GM21737 (cell line): ENCODE results near the gene CSNK2A1.
"Not testable (repeated sequence)": the region's sequence is repeated elsewhere in the genome, so short reads cannot be mapped to it uniquely, and the experiment has no call there.

Experiments used
- ATAC-seq: cut with Tn5 transposase; IDR thresholded peaks from one replicate; pipeline ENCODE4 v1.9.1; 2021; ENCODE audit warnings: mild to moderate bottlenecking, moderate library complexity; ENCODE audit not compliant: unreplicated experiment

CSNK2A1 gene

DNA sequence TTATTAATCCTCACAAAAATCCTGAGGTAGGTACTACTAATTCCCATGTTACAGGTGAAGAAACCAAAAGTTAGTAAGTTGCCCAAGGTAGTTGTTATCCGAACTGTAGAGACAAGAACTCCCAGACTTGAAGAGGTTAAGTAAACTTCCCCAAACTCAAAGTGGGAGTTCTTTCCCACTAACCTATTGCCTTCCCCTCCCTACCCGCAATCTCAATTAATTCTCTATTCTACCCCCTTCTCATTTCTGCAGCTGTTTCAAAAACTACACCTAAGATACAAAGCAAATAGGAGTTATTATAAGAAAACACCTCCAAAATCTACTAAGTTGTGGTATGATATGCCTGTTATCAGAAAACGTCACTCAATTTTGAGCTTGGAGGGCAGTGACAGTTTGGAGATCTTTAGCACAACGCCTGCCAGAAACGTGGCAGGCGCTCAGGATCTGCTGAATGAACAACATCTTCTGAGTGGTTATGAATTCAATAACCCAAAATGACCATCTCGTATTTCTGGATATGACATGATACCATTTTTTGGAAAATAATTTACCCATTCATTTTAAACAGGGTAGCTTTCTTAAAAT is 7.1 kb downstream of the CSNK2A1 start:
- ATAC-seq: no peak

DNA sequence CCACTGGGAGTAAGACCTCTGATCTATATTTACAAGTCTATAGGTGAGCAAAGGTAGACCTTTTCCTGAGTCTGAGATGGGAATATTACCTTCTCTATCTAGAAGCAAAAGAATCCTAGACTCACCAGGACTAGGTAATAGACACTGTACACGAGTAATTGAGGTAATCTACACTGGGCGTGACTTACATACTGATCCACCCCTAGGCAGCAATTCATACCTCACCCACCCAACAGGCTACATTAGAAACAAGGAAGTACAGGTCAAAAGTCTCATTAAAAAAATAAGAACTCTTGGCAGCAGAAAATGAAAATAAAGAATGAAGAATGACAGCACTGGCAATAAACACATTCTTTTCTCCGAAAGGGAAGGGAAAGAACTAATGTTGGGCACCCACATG is 7.6 kb downstream of the CSNK2A1 start:
- ATAC-seq: no peak

DNA sequence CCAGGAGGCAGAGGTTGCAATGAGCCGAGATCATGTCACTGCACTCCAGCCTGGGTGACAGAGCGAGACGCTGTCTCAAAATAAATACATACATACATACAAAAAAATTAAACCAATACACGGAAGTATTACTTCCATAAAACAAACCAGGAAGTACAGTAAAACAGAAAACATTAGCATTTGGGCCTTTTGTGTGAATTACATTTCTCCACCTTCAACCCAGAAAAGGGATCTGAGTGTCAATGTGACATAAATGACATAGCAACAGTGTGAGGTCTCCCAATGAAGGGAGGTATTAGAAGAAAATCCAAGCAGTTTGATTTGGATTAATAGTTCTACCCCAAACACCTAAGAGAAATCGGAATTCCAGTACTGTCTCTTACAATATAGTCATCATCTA is 10.1 kb downstream of the CSNK2A1 start:
- no peak for ATAC-seq

DNA sequence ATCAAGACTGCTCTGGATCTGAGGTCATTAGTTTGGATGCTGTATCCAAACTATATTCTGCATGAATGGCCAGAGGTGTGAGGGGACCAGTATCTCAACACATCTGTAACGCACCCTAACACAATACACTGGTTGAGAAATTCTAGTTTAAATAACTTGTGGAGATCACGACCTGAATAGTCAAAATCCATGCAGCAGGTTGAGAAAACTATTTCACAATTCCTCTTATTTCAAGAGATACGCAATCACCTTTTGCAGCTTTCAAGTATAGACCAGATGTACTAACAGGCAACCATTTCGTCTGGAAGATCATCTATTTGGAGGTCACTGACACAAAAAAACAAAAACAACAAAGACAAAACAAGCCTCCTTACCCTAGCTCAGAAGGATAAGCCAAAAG is 11.1 kb downstream of the CSNK2A1 start:
- ATAC-seq: no peak

DNA sequence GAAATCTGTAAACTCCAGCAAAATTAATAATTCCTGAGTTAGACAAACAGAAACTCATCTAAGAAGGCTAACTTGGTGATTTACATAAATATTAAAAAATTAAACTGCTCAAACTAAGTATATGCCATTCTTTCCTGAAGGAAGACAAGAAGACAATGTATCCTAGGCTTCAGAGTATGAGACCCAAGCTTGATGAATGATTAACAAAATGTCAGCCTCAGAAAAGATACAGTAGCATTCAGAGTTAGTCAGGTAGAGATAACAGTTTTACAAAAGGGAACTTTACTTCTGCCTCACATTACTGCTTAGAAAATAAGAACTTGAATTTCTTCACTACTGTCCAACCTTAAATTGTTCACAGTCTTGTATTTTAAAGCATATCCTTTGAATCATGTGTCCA is 12.0 kb downstream of the CSNK2A1 start:
- ATAC-seq: no peak

DNA sequence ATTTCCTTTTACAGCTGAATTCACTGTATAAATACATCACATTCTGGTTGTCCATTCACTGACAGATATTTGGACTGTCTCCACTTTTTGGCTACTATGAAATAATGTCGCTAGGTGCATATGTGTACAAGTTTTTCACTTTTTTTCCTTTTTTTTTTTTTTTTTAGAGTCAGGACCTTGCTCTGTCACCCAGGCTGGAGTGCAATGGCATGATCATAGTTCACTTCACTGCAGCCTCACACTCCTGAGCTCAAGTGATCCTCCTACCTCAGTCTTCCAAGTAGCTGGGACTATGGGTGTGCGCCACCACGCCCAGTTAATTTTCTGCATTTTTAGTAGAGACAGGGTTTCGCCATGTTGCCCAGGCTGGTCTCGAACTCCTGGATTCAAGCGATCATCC is 13.3 kb downstream of the CSNK2A1 start:
- ATAC-seq: no peak

DNA sequence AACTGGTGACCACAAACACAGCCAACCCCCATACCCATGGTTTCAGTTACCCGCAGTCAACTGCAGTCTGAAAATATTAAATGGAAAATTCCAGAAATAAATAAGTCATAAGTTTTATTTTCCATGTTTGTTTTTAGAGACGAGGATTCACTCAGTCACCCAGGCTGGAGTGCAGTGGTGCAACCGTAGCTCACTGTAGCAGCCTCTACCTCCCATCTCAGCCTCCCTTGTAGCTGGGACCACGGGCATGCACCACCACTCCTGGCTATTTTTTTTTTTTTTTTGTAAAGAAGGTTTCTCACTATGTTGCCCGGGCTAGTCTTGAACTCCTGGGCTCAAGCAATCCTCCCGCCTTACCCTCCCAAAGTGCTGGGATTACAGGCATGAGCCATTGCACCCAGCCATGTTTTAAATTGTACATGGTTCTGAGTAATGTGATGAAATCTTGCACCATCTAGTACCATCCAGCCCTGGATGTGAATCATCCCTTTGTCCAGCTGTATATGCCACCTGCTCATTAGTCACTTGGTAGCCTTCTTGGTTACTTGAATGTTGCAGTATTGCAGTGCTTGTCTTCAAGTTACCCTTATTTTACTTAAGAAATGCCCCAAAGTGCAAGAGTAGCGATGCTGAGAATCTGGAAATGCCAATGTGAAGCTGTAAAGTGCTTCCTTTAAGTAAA is 14.5 kb downstream of the CSNK2A1 start:
- no peak for ATAC-seq

DNA sequence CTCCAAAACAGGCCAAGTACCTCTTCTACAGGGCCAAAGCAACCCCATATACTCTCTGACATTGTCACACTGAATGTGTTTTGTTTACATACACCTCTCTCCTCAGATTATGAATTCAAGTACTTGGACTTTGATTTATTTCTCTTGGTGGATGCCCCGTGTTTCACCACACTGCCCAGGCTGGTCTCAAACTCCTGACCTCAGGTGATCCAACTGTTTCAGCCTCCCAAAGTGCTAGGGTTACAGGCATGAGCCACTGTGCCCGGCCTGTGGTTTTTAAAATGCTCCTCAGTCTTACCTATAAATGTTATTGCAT is 16.1 kb downstream of the CSNK2A1 start:
- ATAC-seq: no peak

DNA sequence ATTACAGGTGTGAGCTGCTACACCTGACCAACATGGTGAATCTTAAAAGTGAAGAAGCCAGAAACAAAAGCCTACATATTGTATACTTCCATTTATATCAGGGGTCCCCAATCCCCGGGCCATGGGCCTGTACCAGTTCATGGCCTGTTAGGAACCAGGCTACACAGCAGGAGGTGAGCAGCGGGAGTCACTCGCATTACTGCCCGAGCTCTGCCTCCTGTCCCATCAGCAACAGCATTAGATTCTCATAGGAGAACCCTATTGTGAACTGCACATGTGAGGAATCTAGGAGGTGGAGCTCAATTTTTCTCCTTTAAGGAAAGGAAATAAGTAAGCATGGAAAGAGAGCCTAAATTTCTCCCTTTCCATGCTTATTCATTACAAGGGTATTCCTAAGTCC is 21.7 kb downstream of the CSNK2A1 start:
- ATAC-seq: no peak

DNA sequence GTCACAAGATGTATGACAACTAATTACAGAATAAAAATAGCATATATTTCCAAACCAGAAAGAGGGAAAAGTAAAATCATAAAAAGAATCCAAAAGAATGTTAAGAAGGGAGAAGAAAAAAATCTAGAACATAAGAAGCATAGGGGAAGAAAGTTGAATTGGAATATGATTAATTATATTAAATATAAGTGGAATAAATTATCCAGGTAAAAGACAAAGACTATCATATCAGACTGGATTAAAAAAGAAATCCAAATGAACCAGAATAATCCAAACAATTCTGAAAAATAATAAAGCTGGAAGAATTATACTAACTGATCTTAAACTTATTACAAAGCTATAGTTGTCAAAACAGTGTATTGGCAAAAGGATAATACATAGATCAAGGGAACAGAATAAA is 23.6 kb downstream of the CSNK2A1 start:
- no peak for ATAC-seq

DNA sequence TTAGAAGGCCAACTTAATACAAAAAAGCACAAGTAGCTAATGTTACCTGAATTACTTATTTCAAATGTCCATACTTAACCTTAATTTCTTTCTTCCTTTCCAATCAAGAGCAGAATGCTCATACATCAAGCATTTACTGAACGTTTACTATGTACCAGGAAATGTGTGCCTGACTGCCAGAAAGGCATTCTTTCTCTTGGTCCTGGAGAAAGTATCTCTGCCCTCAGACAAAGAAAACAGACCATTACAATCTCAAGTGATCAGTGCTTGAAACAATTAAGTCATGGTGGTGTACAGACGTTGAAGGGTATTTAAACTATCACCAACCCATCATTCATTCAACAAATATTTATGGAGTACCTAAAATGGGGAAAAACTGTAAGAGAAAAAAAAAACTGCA is 26.4 kb downstream of the CSNK2A1 start:
- no peak for ATAC-seq

DNA sequence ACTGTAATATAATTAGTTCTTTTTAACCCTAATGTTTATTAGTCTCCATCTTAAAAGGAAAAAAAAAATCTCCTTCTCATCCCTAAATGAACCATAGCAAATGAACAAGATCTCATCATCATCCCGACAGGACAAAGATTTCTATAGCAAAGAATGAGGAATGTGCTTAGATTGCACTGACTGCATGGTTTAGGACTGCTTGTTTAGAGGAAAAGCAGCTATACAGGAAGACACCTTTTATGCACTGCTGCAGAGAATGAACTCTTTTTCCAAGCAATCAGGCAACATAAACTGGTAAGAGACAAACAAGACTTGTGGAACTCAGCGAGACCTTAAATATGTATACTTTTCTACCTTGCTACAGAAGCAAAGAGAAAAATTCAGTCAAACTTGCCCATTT is 26.8 kb downstream of the CSNK2A1 start:
- no peak for ATAC-seq

DNA sequence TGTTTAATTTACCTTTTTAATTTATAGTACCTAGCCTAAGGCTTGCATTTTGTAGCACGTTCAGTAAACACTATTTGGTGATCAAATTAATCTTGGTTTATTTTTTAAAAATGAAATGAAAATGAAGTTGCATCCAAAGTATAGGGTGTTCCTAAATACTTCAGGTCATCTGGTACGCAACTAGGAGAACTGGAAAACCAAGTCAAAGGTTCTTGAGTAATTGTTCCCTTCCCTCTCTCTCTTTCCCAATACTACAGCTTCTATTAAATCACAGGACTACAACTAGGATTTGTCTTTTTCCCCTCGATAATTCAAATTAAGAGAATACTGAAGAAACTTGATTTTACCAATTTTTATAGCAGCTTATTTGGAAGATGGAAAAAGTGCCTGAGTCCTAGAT is 27.9 kb downstream of the CSNK2A1 start:
- ATAC-seq: no peak

DNA sequence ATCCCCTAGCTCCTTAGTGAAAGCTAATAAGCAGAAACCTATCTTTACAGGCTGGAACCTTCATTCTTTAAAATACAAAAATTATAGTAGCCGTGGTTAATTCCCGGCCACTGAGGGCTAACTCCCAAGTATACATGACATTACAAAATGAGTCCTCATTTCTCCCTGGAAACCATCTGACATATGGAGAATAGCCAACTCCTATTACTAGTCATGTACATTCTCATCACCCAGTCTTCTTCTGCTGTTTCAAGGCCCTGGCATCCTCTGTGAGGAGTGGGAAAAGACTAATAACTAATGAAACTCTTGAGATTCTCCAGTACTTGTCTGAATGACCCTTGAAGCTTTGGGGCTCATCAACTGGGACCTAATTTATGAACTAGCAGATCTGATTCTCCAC is 30.2 kb downstream of the CSNK2A1 start:
- no peak for ATAC-seq

DNA sequence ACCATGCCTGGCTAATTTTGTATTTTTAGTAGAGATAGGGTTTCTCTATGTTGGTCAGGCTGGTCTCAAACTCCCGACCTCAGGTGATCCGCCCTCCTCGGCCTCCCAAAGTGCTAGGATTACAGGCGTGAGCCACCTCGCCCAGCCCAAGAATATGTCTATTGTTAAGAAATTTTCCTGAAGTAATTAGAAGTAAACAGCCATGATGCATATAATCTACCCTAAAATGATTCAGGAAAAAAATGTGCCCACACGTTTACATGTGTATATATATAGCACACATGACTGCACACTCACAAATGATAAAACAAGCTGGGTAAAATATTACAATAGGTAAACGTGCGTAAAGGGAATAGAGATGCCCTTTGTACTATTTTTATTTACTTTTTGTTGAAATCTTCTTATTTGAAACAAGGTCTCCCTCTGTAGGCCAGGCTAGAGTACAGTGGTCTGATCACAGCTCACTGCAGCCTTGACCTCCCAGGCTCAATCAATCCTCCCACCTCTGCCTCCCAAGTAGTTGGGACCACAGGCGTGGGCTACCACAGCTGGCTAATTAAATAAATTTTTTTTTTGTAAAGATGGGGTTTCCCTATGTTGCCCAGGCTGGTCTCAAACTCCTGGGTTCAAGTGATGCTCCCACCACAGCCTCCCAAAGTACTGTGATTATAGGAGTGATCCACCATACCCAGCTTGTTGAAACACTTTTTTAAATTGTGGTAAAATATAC is 33.1 kb downstream of the CSNK2A1 start:
- not testable (repeated sequence) for ATAC-seq

DNA sequence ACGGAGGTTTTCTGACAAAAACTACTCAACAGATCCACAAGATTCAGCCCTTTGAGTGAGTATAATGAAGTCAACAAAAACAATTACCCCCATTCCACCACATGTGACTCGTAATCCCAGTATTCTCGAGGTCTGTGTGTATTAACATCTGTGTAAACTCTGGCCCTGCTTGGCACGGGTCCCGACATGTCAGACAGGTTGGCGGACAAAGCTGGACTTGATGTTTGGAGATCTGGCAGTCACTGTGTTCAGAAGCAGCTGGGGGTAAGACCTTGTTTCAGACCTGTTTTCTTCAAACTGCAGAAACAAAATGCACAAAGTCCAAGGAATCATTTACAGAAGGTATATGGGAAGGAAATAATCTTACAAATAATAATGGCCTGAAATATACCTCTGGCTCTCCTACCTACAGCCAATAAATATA is 35.2 kb downstream of the CSNK2A1 start:
- not testable (repeated sequence) for ATAC-seq

DNA sequence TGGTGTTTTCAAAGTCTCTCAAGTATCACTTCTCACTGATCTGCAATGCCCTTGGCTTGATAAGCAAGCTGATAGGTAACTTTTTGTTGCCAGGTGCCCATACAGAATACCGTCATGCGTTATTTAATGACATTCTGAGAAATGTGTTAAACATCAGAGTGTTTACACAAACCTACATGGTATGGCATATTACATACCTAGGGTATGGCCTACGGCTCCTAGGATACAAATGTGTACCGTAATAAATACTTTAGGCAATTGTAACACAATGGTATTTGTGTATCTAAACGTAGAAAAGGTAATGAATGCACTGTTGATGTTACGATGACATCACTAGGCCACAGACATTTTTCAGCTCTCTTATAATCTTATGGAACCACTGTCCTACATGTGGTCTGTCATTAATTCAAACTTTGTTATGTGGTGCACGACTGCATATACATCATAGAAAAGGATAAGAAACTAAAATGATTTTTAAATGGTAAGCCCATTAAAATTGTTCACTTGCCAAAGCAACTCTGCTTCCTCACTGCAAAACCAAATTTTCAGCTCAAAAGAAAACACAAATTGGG is 35.7 kb downstream of the CSNK2A1 start:
- no peak for ATAC-seq

DNA sequence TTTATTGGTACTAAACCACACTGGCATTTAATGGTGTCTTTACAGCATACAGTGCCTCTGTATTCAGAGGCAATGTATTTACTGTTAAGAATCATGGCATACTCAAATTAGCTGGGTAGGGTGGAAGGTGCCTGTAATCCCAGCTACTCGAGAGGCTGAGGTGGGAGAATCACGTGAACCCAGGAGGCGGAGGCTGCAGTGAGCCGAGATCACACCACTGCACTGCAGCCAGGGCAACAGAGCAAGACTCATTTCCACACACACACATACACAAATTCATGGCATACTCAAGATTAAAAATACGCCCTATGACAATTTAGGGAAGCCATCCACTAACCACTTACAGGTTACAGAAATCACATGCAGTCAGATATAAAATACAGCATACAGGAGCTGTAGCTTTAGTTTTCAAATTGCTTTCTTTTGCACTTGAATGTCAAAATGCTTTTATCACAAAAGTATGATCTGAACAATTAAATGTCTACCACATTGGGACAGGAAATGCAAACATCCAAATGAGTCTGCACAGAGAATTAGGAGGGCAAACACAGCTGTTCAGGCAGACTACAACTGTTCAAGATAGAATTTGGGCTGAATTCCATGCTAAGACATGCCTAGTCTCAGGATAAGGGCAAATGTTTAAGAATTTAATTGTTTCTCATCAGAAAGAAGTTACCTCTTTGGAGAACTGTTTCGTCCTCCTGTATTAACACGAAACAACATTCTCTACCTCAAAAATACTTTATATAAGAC is 36.4 kb downstream of the CSNK2A1 start:
- ATAC-seq: no peak

DNA sequence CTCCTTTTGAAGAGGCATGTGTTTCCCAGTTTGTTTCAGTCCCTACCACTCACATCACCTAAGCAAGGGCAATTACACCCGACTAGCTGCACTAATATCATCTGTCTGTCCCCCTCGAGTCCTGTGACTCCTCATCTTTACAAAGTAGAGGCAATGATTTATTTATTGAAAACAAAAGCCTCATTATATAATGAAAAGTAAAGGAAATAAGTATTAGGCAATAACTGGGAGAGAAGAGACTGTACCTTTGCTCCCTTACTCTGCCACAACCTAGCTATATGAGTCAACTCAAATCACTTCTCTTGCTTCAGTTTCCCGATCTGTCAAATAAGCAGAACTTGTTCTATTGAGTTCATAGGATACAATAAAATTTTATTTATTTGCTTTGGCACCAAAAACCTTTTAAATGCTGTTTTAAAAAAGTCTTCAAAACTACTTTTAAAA is 38.9 kb downstream of the CSNK2A1 start:
- ATAC-seq: no peak

DNA sequence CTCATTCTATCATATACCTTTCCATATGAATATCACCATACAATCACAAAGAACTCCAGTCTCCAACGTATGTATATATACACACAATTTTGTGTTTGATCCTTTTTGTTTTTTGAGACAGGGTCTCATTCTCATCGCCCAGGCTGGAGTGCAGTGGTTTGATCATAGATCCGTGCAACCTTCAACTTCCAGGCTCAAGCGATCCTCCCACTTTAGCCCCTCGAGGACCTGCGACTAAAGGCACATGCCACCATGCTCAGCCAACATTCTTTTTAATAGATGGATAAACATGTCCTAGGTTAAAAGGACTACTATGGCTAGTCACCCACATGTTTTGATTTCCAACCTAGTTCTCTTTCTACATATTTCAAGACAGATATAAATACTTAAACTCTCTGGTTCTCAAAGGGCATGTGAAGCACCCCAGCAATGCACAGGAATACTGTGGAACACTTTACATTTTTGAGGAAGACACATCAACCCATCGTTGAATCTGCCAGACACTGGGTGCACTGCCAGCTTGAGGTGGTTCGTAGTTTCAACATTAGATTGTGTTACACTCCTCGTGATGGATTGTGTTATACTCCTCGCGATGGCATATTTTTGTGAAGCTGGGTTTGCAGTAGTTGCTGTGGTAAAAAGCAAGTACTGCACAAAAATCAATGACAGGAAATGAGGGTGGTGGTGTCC is 40.4 kb downstream of the CSNK2A1 start:
- ATAC-seq: no peak

DNA sequence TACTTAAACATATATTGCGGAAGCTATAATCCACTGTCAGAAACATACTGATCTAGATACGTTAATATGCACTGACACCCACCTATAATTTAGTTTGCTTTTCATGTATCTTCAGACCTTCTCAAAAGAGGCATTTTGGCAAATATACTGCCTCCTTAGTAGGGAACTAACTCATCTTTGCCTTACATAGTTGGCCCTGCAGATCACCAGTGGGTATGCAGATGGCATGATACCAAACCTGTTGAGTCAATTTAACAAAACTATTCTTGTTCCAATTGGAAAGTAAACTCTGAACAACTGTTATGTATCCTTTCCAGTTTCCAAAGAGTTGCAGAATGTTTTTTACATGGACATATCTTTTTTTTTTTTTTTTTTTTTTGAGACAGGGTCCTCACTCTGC is 45.6 kb downstream of the CSNK2A1 start:
- no peak for ATAC-seq
